IMR-90 (cell line): ENCODE measurements around the gene GLMN. TPM values are rescaled to one million over a fixed set of nuclear protein-coding genes. Genes with fewer than 3 reads are reported as not detected.

Source experiments
- ATAC-seq: fragments of 200-7000 bp; cut with Tn5 transposase; 2 replicates; pipeline ENCODE4 v1.9.1; 2020; ENCODE audit warnings: low read depth, mild to moderate bottlenecking, moderate library complexity
- BruUV-seq: library from RNA; stranded (reverse); fragments of 400-500 nt; replicated peaks from 2 replicates; lab custom pipeline; 2021; lab: Mats Ljungman, UMichigan
- CTCF ChIA-PET: fragments of 300-600 bp; formaldehyde crosslinking; extraction: SDS; loops from one replicate; lab custom pipeline; 2021; ENCODE audit warnings: antibody characterized with exemption; lab: Yijun Ruan, JAX
- POLR2A ChIA-PET: fragments of 300-600 bp; sonication (Branson Sonifier 250); formaldehyde crosslinking; loops from one replicate; lab custom pipeline; 2022; ENCODE audit warnings: antibody characterized with exemption; ENCODE audit not compliant: unreplicated experiment; lab: Charles Lee
- DNase-seq: peaks from one replicate; pipeline ENCODE4 v3.0.0; 2013
- H2AFZ ChIP-seq: replicated peaks from 2 replicates; pipeline ENCODE3; 2013; ENCODE audit warnings: low read length, mild to moderate bottlenecking; ENCODE audit not compliant: poor library complexity
- H2AK5ac ChIP-seq: 2 replicates; pipeline ENCODE4 v1.6.1; 2013; ENCODE audit warnings: low read depth, low read length, inconsistent platforms
- H2AK9ac ChIP-seq: replicated peaks from 2 replicates; pipeline ENCODE3; 2013; ENCODE audit warnings: mild to moderate bottlenecking, low read depth, low read length, moderate library complexity; ENCODE audit not compliant: poor library complexity
- H2BK120ac ChIP-seq: 2 replicates; pipeline ENCODE4 v1.6.1; 2013; ENCODE audit warnings: low read depth, low read length, inconsistent platforms
- H2BK15ac ChIP-seq: 3 replicates; pipeline ENCODE4 v1.6.1; 2013; ENCODE audit warnings: low read depth, low read length, inconsistent platforms
- H2BK20ac ChIP-seq: 2 replicates; pipeline ENCODE4 v1.6.1; 2013; ENCODE audit warnings: low read depth, mild to moderate bottlenecking, inconsistent platforms, low read length, moderate library complexity
- H2BK5ac ChIP-seq: 2 replicates; pipeline ENCODE4 v1.6.1; 2013; ENCODE audit warnings: mild to moderate bottlenecking, low read depth, low read length, inconsistent platforms; ENCODE audit not compliant: poor library complexity, severe bottlenecking
- H3K14ac ChIP-seq: replicated peaks from 2 replicates; pipeline ENCODE4 v1.6.1; 2013; ENCODE audit warnings: low read depth, low read length, inconsistent platforms
- H3K18ac ChIP-seq: 2 replicates; pipeline ENCODE4 v1.6.1; 2013; ENCODE audit warnings: low read depth, low read length, control low read depth
- H3K23ac ChIP-seq: 2 replicates; pipeline ENCODE4 v1.6.1; 2013; ENCODE audit warnings: low read depth, low read length, inconsistent platforms
- H3K27ac ChIP-seq: 2 replicates; pipeline ENCODE4 v1.5.1; 2013; ENCODE audit warnings: mild to moderate bottlenecking, control low read depth, low read length; ENCODE audit not compliant: insufficient read depth
- H3K27me3 ChIP-seq: 2 replicates; pipeline ENCODE4 v1.6.1; 2013; ENCODE audit warnings: low read length; ENCODE audit not compliant: control insufficient read depth, insufficient read depth
- H3K36me3 ChIP-seq: 2 replicates; pipeline ENCODE4 v1.6.1; 2013; ENCODE audit warnings: low read length, mixed read lengths; ENCODE audit not compliant: control insufficient read depth, insufficient read depth
- H3K4ac ChIP-seq: 2 replicates; pipeline ENCODE4 v1.6.1; 2013; ENCODE audit warnings: low read depth, low read length, inconsistent platforms
- H3K4me1 ChIP-seq: 2 replicates; pipeline ENCODE4 v1.6.1; 2013; ENCODE audit warnings: low read length, mixed read lengths; ENCODE audit not compliant: control insufficient read depth, insufficient read depth
- H3K4me2 ChIP-seq: 2 replicates; pipeline ENCODE4 v1.6.1; 2013; ENCODE audit warnings: low read depth, mild to moderate bottlenecking, control low read depth, low read length, moderate library complexity
- H3K4me3 ChIP-seq: 2 replicates; pipeline ENCODE4 v1.5.1; 2013; ENCODE audit warnings: low read depth, mild to moderate bottlenecking, control low read depth, low read length, moderate library complexity; ENCODE audit not compliant: insufficient read depth
- H3K56ac ChIP-seq: 2 replicates; pipeline ENCODE4 v1.6.1; 2013; ENCODE audit warnings: low read length, inconsistent platforms; ENCODE audit not compliant: insufficient read depth; ENCODE audit errors: extremely low read depth
- H3K79me1 ChIP-seq, 2 experiments: 2 replicates each; pipeline ENCODE4 v1.6.1; 2013; ENCODE audit warnings: low read length in 2 of 2, inconsistent platforms in 1 of 2, low read depth in 1 of 2
- H3K9ac ChIP-seq: 2 replicates; pipeline ENCODE4 v1.6.1; 2013; ENCODE audit warnings: low read depth, low read length, control low read depth
- H3K9me1 ChIP-seq: 2 replicates; pipeline ENCODE4 v1.6.1; 2013; ENCODE audit warnings: low read length, inconsistent platforms; ENCODE audit not compliant: insufficient read depth
- H3K9me3 ChIP-seq: 2 replicates; pipeline ENCODE4 v1.6.1; 2013; ENCODE audit warnings: low read length; ENCODE audit not compliant: control insufficient read depth, insufficient read depth
- H4K20me1 ChIP-seq: 2 replicates; pipeline ENCODE4 v1.6.1; 2013; ENCODE audit warnings: low read length, inconsistent platforms; ENCODE audit not compliant: insufficient read depth
- H4K5ac ChIP-seq: 2 replicates; pipeline ENCODE4 v1.6.1; 2013; ENCODE audit warnings: mild to moderate bottlenecking, low read depth, low read length, control low read depth
- H4K8ac ChIP-seq, 2 experiments: 2 replicates each; pipeline ENCODE4 v1.6.1; 2013; ENCODE audit warnings: low read depth in 2 of 2, low read length in 2 of 2, control low read depth in 1 of 2, inconsistent platforms in 1 of 2
- H4K91ac ChIP-seq: 2 replicates; pipeline ENCODE4 v1.6.1; 2013; ENCODE audit warnings: low read depth, low read length, inconsistent platforms; ENCODE audit not compliant: insufficient read depth
- BHLHE40 ChIP-seq: fragments of 150-350 bp; IDR thresholded peaks from 2 replicates; pipeline ENCODE4 v1.6.1; 2016; ENCODE audit warnings: mild to moderate bottlenecking, low read depth, low read length
- MAFK ChIP-seq: IDR thresholded peaks from 2 replicates; pipeline ENCODE4 v1.6.1; 2012; ENCODE audit warnings: low read depth, low read length, improper control_type of control experiment
- POLR2A ChIP-seq: IDR thresholded peaks from 2 replicates; pipeline ENCODE4 v1.6.1; 2012; ENCODE audit warnings: mild to moderate bottlenecking, low read depth, low read length
- RFX5 ChIP-seq: IDR thresholded peaks from 2 replicates; pipeline ENCODE4 v1.8.0; 2012; ENCODE audit warnings: low read depth, mild to moderate bottlenecking, low read length, moderate library complexity
- SMC3 ChIP-seq: fragments of 150-350 bp; IDR thresholded peaks from 2 replicates; pipeline ENCODE4 v1.6.1; 2016; ENCODE audit warnings: low read depth, mild to moderate bottlenecking, antibody characterized with exemption, low read length, moderate library complexity
- WGBS, 2 experiments: methylation state at CpG; one replicate each; pipeline versions ENCODE4 v1.1.5 to v1.1.7; 2013; ENCODE audit warnings: missing lambda C conversion rate in 2 of 2; ENCODE audit not compliant: insufficient read length in 1 of 2; ENCODE audit errors: extremely low coverage in 2 of 2; 5-methylcytosine and 5-hydroxymethylcytosine counted together
- dilution Hi-C: fragments of 300-500 bp; cut with HindIII; formaldehyde crosslinking; loops from one replicate; pipeline ENCODE4 v1.14.3; 2018; ENCODE audit warnings: low sequenced_read_pairs; ENCODE audit not compliant: unreplicated experiment
- in situ Hi-C: fragments of 300-500 bp; cut with MboI; formaldehyde crosslinking; loops from 3 replicates; pipeline ENCODE4 v1.14.3; 2019; ENCODE audit warnings: low sequenced_read_pairs, inconsistent platforms, mixed read lengths
- intact Hi-C: fragments of 100-400 bp; cut with micrococcal nuclease; formaldehyde crosslinking; loops from 2 replicates; pipeline ENCODE4 v1.10.0; 2022
- polyA plus RNA-seq, 3 experiments: library from polyadenylated mRNA; depleted of rRNA; stranded (reverse); fragments of >200 nt; gene quantifications; 2 replicates each; pipeline ENCODE4 v1.2.3, GENCODE V29; 2012; ENCODE audit warnings: low replicate concordance in 1 of 3
- total RNA-seq: library from RNA; depleted of rRNA; stranded (reverse); fragments of >200 nt; gene quantifications from 2 replicates; pipeline ENCODE4 v1.2.3, GENCODE V29; 2012

GLMN gene
- total and polyA plus RNA-seq, 2 of the 4 experiments (the other 2 are of a cell fraction), result 4.1 to 4.7 TPM

DNA sequence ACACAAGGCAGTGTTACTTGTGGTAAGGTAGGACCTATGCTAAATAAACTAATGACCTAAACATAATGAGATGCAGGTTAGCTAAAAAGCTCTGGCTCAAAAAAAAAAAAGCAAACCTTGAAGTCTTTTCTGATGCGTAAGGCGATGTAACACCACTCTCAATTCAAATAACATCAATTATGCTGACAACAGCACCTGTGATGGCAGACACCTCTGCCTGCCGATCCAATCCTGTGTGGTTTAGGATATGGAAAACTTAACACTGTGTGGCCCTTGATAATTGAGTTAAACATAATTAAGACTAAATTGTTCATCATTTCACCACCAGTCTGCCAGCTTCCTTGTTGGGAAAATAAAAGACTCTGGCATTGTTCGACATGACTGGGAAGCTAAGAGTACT is 9.2 kb upstream of the GLMN start:
- in situ Hi-C loops (no loop called here), intact Hi-C loops (no loop called here)

More for the DNA sequence above, 9.2 kb upstream of the GLMN start:
- Histone ChIP-seq H4K20me1 (no peaks in the 10 kb centered on the region), H3K36me3 (peaks cover 22% of the 10 kb centered on the region), H3K27ac (no peak overlapping the region), H3K14ac (no peak overlapping the region), H4K5ac (no peak overlapping the region), H3K4me1 (no peaks in the 10 kb centered on the region), H3K4me2 (no peak overlapping the region), H2AK9ac (no peak overlapping the region), H2AK5ac (no peak overlapping the region), H3K79me1 (no peaks in the 10 kb centered on the region), H3K27me3 (no peaks in the 10 kb centered on the region), H4K8ac (no peak overlapping the region), H2BK5ac (no peak overlapping the region), H2AFZ (no peak overlapping the region), H4K91ac (no peak overlapping the region), H3K9me1 (no peaks in the 10 kb centered on the region), H3K4ac (no peak overlapping the region), H3K9me3 (no peaks in the 10 kb centered on the region), H3K18ac (no peak overlapping the region), H2BK120ac (no peak overlapping the region), H2BK15ac (no peak overlapping the region), H3K9ac (no peak overlapping the region), H3K4me3 (no peak overlapping the region), H2BK20ac (no peak overlapping the region), H3K56ac (no peak overlapping the region), H3K23ac (no peak overlapping the region)
- no peak for DNase-seq
- POLR2A ChIA-PET, result no interaction called here
- no CpG with 5 or more reads among the region's 4 CpGs for WGBS, 2 experiments
- no peak for ATAC-seq
- CTCF ChIA-PET, result no interaction called here
- dilution Hi-C loops, result no loop called here
- BruUV-seq, result no TSS peak
- TF ChIP-seq RFX5 (no peak), MAFK (0 out of 2 replicates have a peak, but pooled peaks have one; percentile 3), BHLHE40 (no peak), SMC3 (no peak), POLR2A (no peak)
